Measurements from ENCODE around the gene CRIP3. TPM values are rescaled to one million over a fixed set of nuclear protein-coding genes. Genes with fewer than 3 reads are reported as not detected.
"Not testable (repeated sequence)": the region's sequence is repeated elsewhere in the genome, so short reads cannot be mapped to it uniquely, and the experiment has no call there.

CRIP3 gene
- total RNA-seq, 1 experiment from 2014 or later: 5.7 TPM

GRCh38 chr6:43347444-43347843 is 38.8 kb upstream of the CRIP3 start:
- no peak for DNase-seq
- Histone ChIP-seq H3K4me1 (replicated peaks; ENCODE audit: insufficient read depth) (no peaks in the 10 kb centered on the region), H3K27me3 (ENCODE audit: insufficient read depth, low read depth) (no peaks in the 10 kb centered on the region), H3K4me2 (no peak overlapping the region), H3K79me2 (ENCODE audit: low read depth) (no peaks in the 10 kb centered on the region), H3F3A (ENCODE audit: insufficient read depth, low read depth) (no peaks in the 10 kb centered on the region), H2AFZ (no peak overlapping the region), H3K9me2 (ENCODE audit: insufficient read depth) (no peaks in the 10 kb centered on the region), H4K20me1 (ENCODE audit: insufficient read depth) (no peaks in the 10 kb centered on the region), H3K27ac (no peak overlapping the region), H3K9me3 (ENCODE audit: insufficient read depth, low read depth) (no peaks in the 10 kb centered on the region), H3K4me3 (no peak overlapping the region), H3K36me3 (ENCODE audit: low read depth) (no peaks in the 10 kb centered on the region; the same call in 1 of the 2 replicates)
- no TSS peak for BruUV-seq (replicated peaks)
- TF ChIP-seq CTCF (conservative IDR thresholded peaks at IDR 0.05): no peak
- TF ChIP-seq EZH2 (IDR thresholded peaks at IDR 0.05; ENCODE audit: low read depth): no peak
- CTCF ChIA-PET: no interaction called here
- POLR2A ChIA-PET (ENCODE audit: unreplicated experiment): no interaction called here
- intact Hi-C loops (cut with micrococcal nuclease; ENCODE audit: unreplicated experiment): no loop called here

GRCh38 chr6:43347021-43347420 is 38.4 kb upstream of the CRIP3 start:
- H4K20me1 ChIP-seq (ENCODE audit: insufficient read depth): no peaks in the 10 kb centered on the region
- no peaks in the 10 kb centered on the region for H3F3A ChIP-seq (ENCODE audit: insufficient read depth, low read depth)
- no TSS peak for BruUV-seq (replicated peaks)
- H3K27me3 ChIP-seq (ENCODE audit: insufficient read depth, low read depth): no peaks in the 10 kb centered on the region
- no peak overlapping the region for H3K27ac ChIP-seq
- POLR2A ChIA-PET (ENCODE audit: unreplicated experiment): no interaction called here
- H3K36me3 ChIP-seq (ENCODE audit: low read depth): no peaks in the 10 kb centered on the region; the same call in 1 of the 2 replicates
- H3K9me2 ChIP-seq (ENCODE audit: insufficient read depth): no peaks in the 10 kb centered on the region
- no peak overlapping the region for H3K4me3 ChIP-seq
- H3K4me2 ChIP-seq: no peak overlapping the region
- no peaks in the 10 kb centered on the region for H3K4me1 ChIP-seq (replicated peaks; ENCODE audit: insufficient read depth)
- no peak for DNase-seq
- no peak for TF ChIP-seq CTCF (conservative IDR thresholded peaks at IDR 0.05)
- no peak for TF ChIP-seq EZH2 (IDR thresholded peaks at IDR 0.05; ENCODE audit: low read depth)
- no peak overlapping the region for H2AFZ ChIP-seq
- CTCF ChIA-PET: no interaction called here
- no peaks in the 10 kb centered on the region for H3K79me2 ChIP-seq (ENCODE audit: low read depth)
- H3K9me3 ChIP-seq (ENCODE audit: insufficient read depth, low read depth): no peaks in the 10 kb centered on the region
- intact Hi-C loops (cut with micrococcal nuclease; ENCODE audit: unreplicated experiment): no loop called here

- H4K20me1 ChIP-seq (ENCODE audit: insufficient read depth); H3K4me3 ChIP-seq; CTCF ChIA-PET; intact Hi-C loops (cut with micrococcal nuclease; ENCODE audit: unreplicated experiment); H3K36me3 ChIP-seq (ENCODE audit: low read depth); H3K27me3 ChIP-seq (ENCODE audit: insufficient read depth, low read depth); H3K9me2 ChIP-seq (ENCODE audit: insufficient read depth); H3K4me2 ChIP-seq; H3K27ac ChIP-seq; H3K79me2 ChIP-seq (ENCODE audit: low read depth); H3F3A ChIP-seq (ENCODE audit: insufficient read depth, low read depth); DNase-seq; BruUV-seq (replicated peaks); POLR2A ChIA-PET (ENCODE audit: unreplicated experiment); H3K4me1 ChIP-seq (replicated peaks; ENCODE audit: insufficient read depth); H2AFZ ChIP-seq; H3K9me3 ChIP-seq (ENCODE audit: insufficient read depth, low read depth): not testable (repeated sequence)
Observed at GRCh38 chr6:43346243-43346642, 37.6 kb upstream of the CRIP3 start.

GRCh38 chr6:43339168-43339567 is 30.5 kb upstream of the CRIP3 start:
- Histone ChIP-seq H3K27ac (no peak overlapping the region), H3F3A (ENCODE audit: insufficient read depth, low read depth) (no peaks in the 10 kb centered on the region), H3K4me1 (replicated peaks; ENCODE audit: insufficient read depth) (no peaks in the 10 kb centered on the region), H3K4me3 (no peak overlapping the region), H2AFZ (no peak overlapping the region), H3K79me2 (ENCODE audit: low read depth) (no peaks in the 10 kb centered on the region), H3K9me2 (ENCODE audit: insufficient read depth) (no peaks in the 10 kb centered on the region), H3K36me3 (ENCODE audit: low read depth) (peaks cover 7% of the 10 kb centered on the region; the same call in 1 of the 2 replicates), H3K9me3 (ENCODE audit: insufficient read depth, low read depth) (no peaks in the 10 kb centered on the region), H4K20me1 (ENCODE audit: insufficient read depth) (no peaks in the 10 kb centered on the region), H3K4me2 (no peak overlapping the region), H3K27me3 (ENCODE audit: insufficient read depth, low read depth) (no peaks in the 10 kb centered on the region)
- CTCF ChIA-PET: no interaction called here
- POLR2A ChIA-PET (ENCODE audit: unreplicated experiment): no interaction called here
- BruUV-seq (replicated peaks): no TSS peak
- no peak for TF ChIP-seq CTCF (conservative IDR thresholded peaks at IDR 0.05)
- TF ChIP-seq EZH2 (IDR thresholded peaks at IDR 0.05; ENCODE audit: low read depth): no peak
- DNase-seq: no peak
- intact Hi-C loops (cut with micrococcal nuclease; ENCODE audit: unreplicated experiment): no loop called here

Measured in PC-9 (cell line).